Ishikawa (cell line): ENCODE data around the gene CXADR.

Experiments used
- CEBPB ChIP-seq: IDR thresholded peaks from 2 replicates; pipeline ENCODE4 v1.6.1; 2012
- EP300 ChIP-seq: IDR thresholded peaks from 2 replicates; pipeline ENCODE4 v1.6.1; 2012; ENCODE audit warnings: borderline replicate concordance
- RAD21 ChIP-seq: IDR thresholded peaks from 2 replicates; pipeline ENCODE4 v1.6.1; 2012; ENCODE audit warnings: low read depth
- REST ChIP-seq: IDR thresholded peaks from 2 replicates; pipeline ENCODE4 v1.6.1; 2012; ENCODE audit warnings: low read depth, mild to moderate bottlenecking
- TCF12 ChIP-seq: IDR thresholded peaks from 2 replicates; pipeline ENCODE4 v1.6.1; 2012; ENCODE audit warnings: low read depth

- TF ChIP-seq CEBPB: no peak
- no peak for TF ChIP-seq EP300
- TF ChIP-seq RAD21: no peak
- no peak for TF ChIP-seq TCF12
- no peak for TF ChIP-seq REST
Observed at GRCh38 chr21:17640821-17641220, 128.0 kb downstream of the CXADR start.
